ENCODE measurements around the gene RASSF8. TPM values are rescaled to one million over a fixed set of nuclear protein-coding genes. Genes with fewer than 3 reads are reported as not detected.

The RASSF8 gene
- total RNA-seq, 3 donors from 2014 or later: 42.6 to 52.1 (median 47.5) TPM

- H3K27ac ChIP-seq: no peak overlapping the region
- H3K4me3 ChIP-seq: no peak overlapping the region
- DNase-seq (ENCODE audit: low spot score in 2 of 2): no peak
- no peaks in the 10 kb centered on the region for H3K27me3 ChIP-seq
- no peaks in the 10 kb centered on the region for H3K36me3 ChIP-seq
- TF ChIP-seq POLR2A (IDR thresholded peaks at IDR 0.05): no peak
- no peak for TF ChIP-seq POLR2AphosphoS5 (IDR thresholded peaks at IDR 0.05)
- TF ChIP-seq CTCF (IDR thresholded peaks at IDR 0.05): no peak
- intact Hi-C loops (cut with DNase I; ENCODE audit: low total_unique reads): no loop called here
- no peaks in the 10 kb centered on the region for H3K9me3 ChIP-seq
- H3K4me1 ChIP-seq: peaks cover 0 to 4% of the 10 kb centered on the region in 2 donors
Measured at GRCh38 chr12:25986180-25986579, 27.7 kb downstream of the RASSF8 start.

- H3K27ac ChIP-seq: no peak overlapping the region
- no peak for DNase-seq (ENCODE audit: low spot score in 2 of 2)
- H3K9me3 ChIP-seq: no peaks in the 10 kb centered on the region
- peaks cover 0 to 4% of the 10 kb centered on the region in 2 donors for H3K4me1 ChIP-seq
- no peaks in the 10 kb centered on the region for H3K36me3 ChIP-seq
- no peaks in the 10 kb centered on the region for H3K27me3 ChIP-seq
- no peak for TF ChIP-seq POLR2A (IDR thresholded peaks at IDR 0.05)
- H3K4me3 ChIP-seq: no peak overlapping the region
- intact Hi-C loops (cut with DNase I; ENCODE audit: low total_unique reads): no loop called here
Measured at GRCh38 chr12:25988505-25988904, 30.0 kb downstream of the RASSF8 start.

GRCh38 chr12:25990495-25990894 is 32.0 kb downstream of the RASSF8 start:
- no peak overlapping the region for H3K27ac ChIP-seq
- H3K4me3 ChIP-seq: no peak overlapping the region
- no peak for DNase-seq (ENCODE audit: low spot score in 2 of 2)
- intact Hi-C loops (cut with DNase I; ENCODE audit: low total_unique reads): no loop called here
- H3K9me3 ChIP-seq: no peaks in the 10 kb centered on the region
- H3K36me3 ChIP-seq: no peaks in the 10 kb centered on the region
- TF ChIP-seq POLR2A (IDR thresholded peaks at IDR 0.05): no peak
- no peak for TF ChIP-seq CTCF (IDR thresholded peaks at IDR 0.05)
- TF ChIP-seq POLR2AphosphoS5 (IDR thresholded peaks at IDR 0.05): no peak
- H3K27me3 ChIP-seq: no peaks in the 10 kb centered on the region
- peaks cover 0 to 4% of the 10 kb centered on the region in 2 donors for H3K4me1 ChIP-seq

- Histone ChIP-seq H3K36me3 (no peaks in the 10 kb centered on the region), H3K9me3 (no peaks in the 10 kb centered on the region), H3K27ac (no peak overlapping the region), H3K4me1 (peaks cover 0 to 4% of the 10 kb centered on the region in 2 donors), H3K4me3 (no peak overlapping the region), H3K27me3 (no peaks in the 10 kb centered on the region)
- DNase-seq (ENCODE audit: low spot score in 2 of 2): no peak
- no peak for TF ChIP-seq POLR2A (IDR thresholded peaks at IDR 0.05)
- TF ChIP-seq POLR2AphosphoS5 (IDR thresholded peaks at IDR 0.05): no peak
- no peak for TF ChIP-seq CTCF (IDR thresholded peaks at IDR 0.05)
- intact Hi-C loops (cut with DNase I; ENCODE audit: low total_unique reads): no loop called here
Measured at GRCh38 chr12:25992026-25992782, 33.7 kb downstream of the RASSF8 start.

GRCh38 chr12:25993901-25994651 is 35.6 kb downstream of the RASSF8 start:
- Histone ChIP-seq H3K36me3 (no peaks in the 10 kb centered on the region), H3K4me1 (no peaks in the 10 kb centered on the region), H3K27ac (no peak overlapping the region), H3K27me3 (no peaks in the 10 kb centered on the region), H3K4me3 (no peak overlapping the region), H3K9me3 (no peaks in the 10 kb centered on the region)
- intact Hi-C loops (cut with DNase I; ENCODE audit: low total_unique reads): loop anchor here (2.0 kb wide), 1 partner anchor 29 kb away; no protein-coding TSS in a partner anchor
- TF ChIP-seq CTCF (IDR thresholded peaks at IDR 0.05) (no peak), POLR2A (IDR thresholded peaks at IDR 0.05) (no peak), POLR2AphosphoS5 (IDR thresholded peaks at IDR 0.05) (no peak)
- DNase-seq (ENCODE audit: low spot score in 2 of 2): no peak
